BLaER1 (cell line): ENCODE results near the gene SMIM5.
"Not testable (repeated sequence)": the region's sequence is repeated elsewhere in the genome, so short reads cannot be mapped to it uniquely, and the experiment has no call there.

Experiments used
- H3K27ac ChIP-seq: shearing (Covaris generic); formaldehyde crosslinking; 2 replicates; pipeline ENCODE4 v1.8.1; 2022
- H3K27me3 ChIP-seq: shearing (Covaris generic); formaldehyde crosslinking; 2 replicates; pipeline ENCODE4 v1.8.1; 2022
- H3K36me3 ChIP-seq: shearing (Covaris generic); formaldehyde crosslinking; 2 replicates; pipeline ENCODE4 v1.8.1; 2022
- H3K4me1 ChIP-seq: shearing (Covaris generic); formaldehyde crosslinking; 2 replicates; pipeline ENCODE4 v1.8.1; 2022
- H3K4me2 ChIP-seq: shearing (Covaris generic); formaldehyde crosslinking; 2 replicates; pipeline ENCODE4 v1.8.1; 2022
- H3K4me3 ChIP-seq: shearing (Covaris generic); formaldehyde crosslinking; 2 replicates; pipeline ENCODE4 v1.8.1; 2022
- H3K9ac ChIP-seq: shearing (Covaris generic); formaldehyde crosslinking; 2 replicates; pipeline ENCODE4 v1.8.1; 2022
- H3K9me3 ChIP-seq: shearing (Covaris generic); formaldehyde crosslinking; 2 replicates; pipeline ENCODE4 v1.8.1; 2022
- H4K20me1 ChIP-seq: shearing (Covaris generic); formaldehyde crosslinking; 2 replicates; pipeline ENCODE4 v1.8.1; 2022
- Cebpa-rat ChIP-seq: shearing (Covaris generic); IDR thresholded peaks from 2 replicates; pipeline ENCODE4 v1.8.1; 2022

SMIM5 gene

GRCh38 chr17:75591722-75592302, 41.4 kb upstream of the SMIM5 start:
- TF ChIP-seq Cebpa-rat = no peak
- no peaks in the 10 kb centered on the region for H3K9me3 ChIP-seq
- no peak overlapping the region for H3K4me2 ChIP-seq
- no peak overlapping the region for H3K9ac ChIP-seq
- H3K27ac ChIP-seq = no peak overlapping the region
- peaks cover 64% of the 10 kb centered on the region for H3K36me3 ChIP-seq
- H4K20me1 ChIP-seq = peaks cover 68% of the 10 kb centered on the region
- peaks cover 35% of the 10 kb centered on the region for H3K4me1 ChIP-seq
- H3K4me3 ChIP-seq = no peak overlapping the region
- H3K27me3 ChIP-seq = no peaks in the 10 kb centered on the region

- Histone ChIP-seq H4K20me1 (peaks cover 75% of the 10 kb centered on the region), H3K9me3 (no peaks in the 10 kb centered on the region), H3K36me3 (peaks cover 71% of the 10 kb centered on the region), H3K4me3 (no peak overlapping the region), H3K9ac (no peak overlapping the region), H3K4me1 (peaks cover 28% of the 10 kb centered on the region), H3K4me2 (no peak overlapping the region), H3K27me3 (no peaks in the 10 kb centered on the region), H3K27ac (no peak overlapping the region)
- TF ChIP-seq Cebpa-rat = no peak
Observed at GRCh38 chr17:75592348-75593020, 40.8 kb upstream of the SMIM5 start.

GRCh38 chr17:75593430-75593829, 39.8 kb upstream of the SMIM5 start:
- not testable (repeated sequence) for H3K4me3 ChIP-seq, H3K27me3 ChIP-seq, H3K9ac ChIP-seq, H3K4me2 ChIP-seq, H3K9me3 ChIP-seq, H3K27ac ChIP-seq
- Histone ChIP-seq H4K20me1 (peaks cover 76% of the 10 kb centered on the region), H3K36me3 (peaks cover 72% of the 10 kb centered on the region), H3K4me1 (peaks cover 23% of the 10 kb centered on the region)

GRCh38 chr17:75594499-75595283, 38.5 kb upstream of the SMIM5 start:
- Histone ChIP-seq H3K9me3 (no peaks in the 10 kb centered on the region), H3K27me3 (no peaks in the 10 kb centered on the region), H3K9ac (no peak overlapping the region), H3K4me1 (peaks cover 21% of the 10 kb centered on the region), H4K20me1 (peaks cover 83% of the 10 kb centered on the region), H3K4me2 (no peak overlapping the region), H3K4me3 (no peak overlapping the region), H3K27ac (no peak overlapping the region), H3K36me3 (peaks cover 72% of the 10 kb centered on the region)
- TF ChIP-seq Cebpa-rat = no peak

GRCh38 chr17:75595284-75595919, 37.8 kb upstream of the SMIM5 start:
- peaks cover 67% of the 10 kb centered on the region for H3K36me3 ChIP-seq
- H3K4me3 ChIP-seq = no peak overlapping the region
- H3K9ac ChIP-seq = no peak overlapping the region
- no peaks in the 10 kb centered on the region for H3K9me3 ChIP-seq
- peaks cover 76% of the 10 kb centered on the region for H4K20me1 ChIP-seq
- no peak overlapping the region for H3K27ac ChIP-seq
- H3K4me1 ChIP-seq = peaks cover 14% of the 10 kb centered on the region
- TF ChIP-seq Cebpa-rat = no peak
- H3K27me3 ChIP-seq = no peaks in the 10 kb centered on the region
- no peak overlapping the region for H3K4me2 ChIP-seq

DNA sequence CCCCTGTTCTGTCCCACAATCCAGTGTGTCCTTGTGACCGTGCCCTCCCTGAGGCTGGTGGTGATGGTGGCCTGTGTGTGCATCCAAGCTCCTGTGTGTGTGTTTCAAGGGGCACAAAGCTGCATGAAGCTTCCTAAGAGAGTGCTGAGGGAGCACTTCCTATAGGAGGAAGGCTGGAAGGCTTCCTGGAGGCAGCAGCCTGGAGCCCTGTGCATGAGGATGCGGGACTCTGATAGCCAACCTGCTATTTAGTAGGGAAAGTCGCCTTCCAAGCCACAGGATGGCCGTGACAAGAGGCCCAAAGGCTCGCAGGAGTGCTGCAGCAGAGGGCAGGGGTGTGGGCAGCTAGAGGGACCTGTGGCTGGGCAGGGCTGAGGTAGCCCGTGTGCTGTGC, 37.3 kb upstream of the SMIM5 start:
- H3K9ac ChIP-seq = no peak overlapping the region
- H3K4me3 ChIP-seq = no peak overlapping the region
- H3K9me3 ChIP-seq = no peaks in the 10 kb centered on the region
- H3K27ac ChIP-seq = no peak overlapping the region
- TF ChIP-seq Cebpa-rat = no peak
- no peaks in the 10 kb centered on the region for H3K27me3 ChIP-seq
- H3K36me3 ChIP-seq = peaks cover 61% of the 10 kb centered on the region
- H3K4me1 ChIP-seq = peaks cover 9% of the 10 kb centered on the region
- H4K20me1 ChIP-seq = peaks cover 71% of the 10 kb centered on the region
- no peak overlapping the region for H3K4me2 ChIP-seq

- Histone ChIP-seq H3K4me2 (no peak overlapping the region), H3K9me3 (no peaks in the 10 kb centered on the region), H3K36me3 (peaks cover 59% of the 10 kb centered on the region), H4K20me1 (peaks cover 68% of the 10 kb centered on the region), H3K9ac (no peak overlapping the region), H3K4me3 (no peak overlapping the region), H3K27ac (no peak overlapping the region), H3K4me1 (0 out of 2 replicates have a peak, but pooled peaks cover 3% of the 10 kb centered on the region), H3K27me3 (no peaks in the 10 kb centered on the region)
- TF ChIP-seq Cebpa-rat = no peak
Observed at GRCh38 chr17:75596320-75597087, 36.7 kb upstream of the SMIM5 start.

DNA sequence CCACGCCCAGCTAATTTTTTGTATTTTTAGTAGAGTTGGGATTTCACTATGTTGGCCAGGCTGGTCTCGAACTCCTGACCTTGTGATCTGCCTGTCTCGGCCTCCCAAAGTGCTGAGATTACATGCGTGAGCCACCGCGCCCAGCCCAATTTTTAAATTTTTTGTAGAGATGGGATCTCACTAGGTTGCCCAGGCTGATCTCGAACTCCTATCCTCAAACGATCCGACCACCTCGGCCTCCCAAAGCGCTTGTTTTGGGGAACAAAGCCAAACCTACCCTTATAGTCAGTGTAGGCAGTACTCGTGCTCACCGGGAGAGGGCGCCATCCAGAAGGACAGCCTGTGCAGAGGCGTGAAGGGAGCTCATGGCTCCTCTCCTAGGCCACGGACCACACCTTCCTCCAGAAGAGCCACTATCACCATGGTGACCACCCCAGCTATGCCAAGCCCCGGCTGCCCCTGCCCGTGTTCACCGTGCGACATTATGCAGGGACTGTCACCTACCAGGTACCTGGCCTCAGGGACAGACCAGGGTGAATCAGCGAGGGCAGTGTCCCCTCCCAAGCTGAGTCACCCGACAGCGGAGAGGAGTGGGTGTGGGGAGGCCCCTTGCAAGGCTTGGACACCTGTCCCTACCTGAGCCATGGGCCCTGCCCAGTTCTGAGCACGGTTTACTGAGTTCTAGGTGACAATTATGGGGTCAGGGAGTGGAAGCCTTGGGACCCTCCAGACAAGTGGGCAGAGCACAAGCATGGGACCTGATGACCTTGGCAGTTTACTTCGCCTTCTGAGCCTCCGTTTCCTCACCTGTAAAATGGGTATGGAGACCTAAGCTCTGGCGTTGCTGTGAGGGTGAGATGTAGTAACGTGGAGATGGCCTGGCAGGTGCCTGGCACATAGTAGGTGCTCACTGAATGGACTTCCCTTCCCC, 31.9 kb upstream of the SMIM5 start:
- no peaks in the 10 kb centered on the region for H3K27me3 ChIP-seq
- H4K20me1 ChIP-seq = peaks cover 39% of the 10 kb centered on the region
- peaks cover 45% of the 10 kb centered on the region for H3K36me3 ChIP-seq
- no peaks in the 10 kb centered on the region for H3K9me3 ChIP-seq
- no peak overlapping the region for H3K9ac ChIP-seq
- H3K4me2 ChIP-seq = no peak overlapping the region
- no peaks in the 10 kb centered on the region for H3K4me1 ChIP-seq
- H3K27ac ChIP-seq = no peak overlapping the region
- TF ChIP-seq Cebpa-rat = no peak
- no peak overlapping the region for H3K4me3 ChIP-seq

DNA sequence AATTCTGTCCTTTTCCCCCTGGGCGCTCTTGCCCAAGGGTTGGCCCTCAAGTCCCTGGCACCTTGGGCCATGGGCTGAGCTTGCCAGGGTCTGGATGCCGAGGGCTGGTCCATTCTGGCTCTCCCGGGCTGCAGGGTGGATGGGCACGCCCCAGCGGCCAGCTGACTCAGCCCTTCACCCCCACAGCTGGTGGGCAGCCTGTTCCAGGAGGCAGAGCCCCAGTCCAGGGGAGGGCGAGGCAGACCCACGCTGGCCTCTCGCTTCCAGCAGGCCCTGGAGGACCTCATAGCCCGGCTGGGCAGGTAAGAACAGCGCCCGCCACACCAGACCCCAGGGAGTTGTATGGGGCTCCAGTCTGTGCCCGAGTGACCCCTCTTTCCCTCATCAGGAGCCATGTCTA, 30.6 kb upstream of the SMIM5 start:
- Histone ChIP-seq H3K9ac (no peak overlapping the region), H3K4me1 (no peaks in the 10 kb centered on the region), H4K20me1 (peaks cover 26% of the 10 kb centered on the region; the same call in 1 of the 2 replicates), H3K9me3 (no peaks in the 10 kb centered on the region), H3K4me3 (no peak overlapping the region), H3K4me2 (no peak overlapping the region), H3K27ac (no peak overlapping the region), H3K27me3 (no peaks in the 10 kb centered on the region), H3K36me3 (peaks cover 41% of the 10 kb centered on the region)
- TF ChIP-seq Cebpa-rat = no peak
